Measurements from ENCODE around the gene FLVCR2.

GRCh38 chr14:75697386-75697785 lies 119.0 kb downstream of the FLVCR2 start:
- TF ChIP-seq CTCF (IDR thresholded peaks at IDR 0.05) = no peak
- TF ChIP-seq EZH2phosphoT487 (IDR thresholded peaks at IDR 0.05; ENCODE audit: borderline replicate concordance, low read depth) = no peak
- TF ChIP-seq NRF1 (IDR thresholded peaks at IDR 0.05; ENCODE audit: low read depth, low read length) = no peak
- TF ChIP-seq GABPA (IDR thresholded peaks at IDR 0.05; ENCODE audit: low read depth) = no peak
- TF ChIP-seq ELF1 (IDR thresholded peaks at IDR 0.05) = no peak

Measured in SK-N-SH (cell line).